ENCODE data around the gene DLD.
A peak's percentile ranks its signal among the peaks of the same experiment; 100 is the strongest.
"Not testable (repeated sequence)": the region's sequence is repeated elsewhere in the genome, so short reads cannot be mapped to it uniquely, and the experiment has no call there.

DLD gene

DNA sequence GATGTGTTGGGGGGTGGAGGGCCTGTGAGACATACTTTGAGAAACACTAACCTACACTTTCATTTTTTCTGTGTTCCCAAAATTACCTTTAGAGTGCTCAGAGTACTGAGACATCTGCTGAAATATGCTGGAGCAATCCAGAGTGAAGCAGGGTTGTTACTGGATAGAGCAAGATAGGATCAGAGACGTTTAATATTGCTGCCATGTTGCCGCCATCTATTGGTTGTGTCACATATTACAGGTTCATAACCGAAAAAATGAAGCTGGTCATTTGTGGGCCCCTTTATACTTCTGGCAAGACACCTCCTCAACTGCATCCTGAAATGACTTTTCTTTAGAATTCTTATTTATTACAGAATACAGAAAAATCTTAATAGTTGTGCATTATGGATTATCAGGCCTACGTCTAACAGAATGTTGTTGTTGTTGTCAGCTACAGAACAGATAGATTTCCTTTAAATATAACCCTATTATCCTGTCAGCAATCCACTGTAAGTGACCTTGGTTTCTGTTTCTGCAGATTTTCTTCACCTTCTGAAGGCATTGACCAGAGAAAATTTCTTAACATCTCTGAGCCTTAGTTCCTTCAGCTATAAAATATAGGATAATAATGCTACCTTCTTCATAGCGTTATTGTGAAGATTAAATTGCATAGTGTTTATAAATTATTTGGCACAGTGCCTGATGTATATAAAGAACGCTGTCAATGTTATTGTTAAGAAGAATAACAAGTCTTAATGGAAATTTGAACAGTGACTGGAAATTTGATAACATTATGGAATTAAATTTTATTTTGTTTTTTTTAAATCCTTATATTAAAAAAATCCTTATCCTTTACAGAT is 16.2 kb upstream of the DLD start:
- peak; percentile 97 for FAIRE-seq

DNA sequence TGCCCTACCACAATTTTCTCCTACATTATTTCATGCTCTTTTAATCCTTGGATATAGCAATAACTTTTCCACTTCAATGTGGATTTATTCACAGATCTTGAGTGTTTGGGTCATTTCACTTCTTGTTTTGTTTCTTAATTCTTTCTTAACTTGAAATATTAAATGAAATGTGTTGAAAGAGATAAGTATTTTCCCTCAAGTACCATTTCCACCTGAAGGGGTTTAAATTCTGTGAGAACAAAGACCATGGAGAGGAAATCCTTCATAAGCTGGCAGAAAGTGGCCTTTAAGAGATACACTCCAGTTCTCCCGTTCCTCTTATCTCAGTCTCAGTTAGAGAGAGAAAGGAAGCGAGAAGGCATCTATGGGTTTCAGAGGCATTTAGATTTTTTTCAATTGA is 14.1 kb upstream of the DLD start:
- FAIRE-seq, result no peak

GRCh38 chr7:107877731-107878382 is 13.1 kb upstream of the DLD start:
- no peak for FAIRE-seq

DNA sequence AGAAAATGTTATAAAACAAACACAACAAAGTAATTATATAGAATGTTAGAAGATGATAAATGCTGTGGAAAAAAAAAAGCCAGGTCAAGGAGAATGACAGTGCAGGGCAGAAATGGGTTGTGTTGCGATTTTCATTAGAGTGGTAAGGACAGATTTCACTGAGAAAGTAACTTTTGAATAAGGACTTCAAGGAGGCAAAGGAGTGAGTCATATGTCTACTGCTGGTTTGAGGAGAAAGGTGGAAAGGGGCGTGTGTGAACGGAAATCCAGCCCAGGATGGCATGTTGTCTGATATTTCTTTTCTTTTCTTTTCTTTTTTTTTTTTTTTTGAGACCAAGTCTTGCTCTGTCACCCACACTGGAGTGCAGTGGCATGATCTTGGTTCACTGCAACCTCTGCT is 12.3 kb upstream of the DLD start:
- FAIRE-seq, result no peak

DNA sequence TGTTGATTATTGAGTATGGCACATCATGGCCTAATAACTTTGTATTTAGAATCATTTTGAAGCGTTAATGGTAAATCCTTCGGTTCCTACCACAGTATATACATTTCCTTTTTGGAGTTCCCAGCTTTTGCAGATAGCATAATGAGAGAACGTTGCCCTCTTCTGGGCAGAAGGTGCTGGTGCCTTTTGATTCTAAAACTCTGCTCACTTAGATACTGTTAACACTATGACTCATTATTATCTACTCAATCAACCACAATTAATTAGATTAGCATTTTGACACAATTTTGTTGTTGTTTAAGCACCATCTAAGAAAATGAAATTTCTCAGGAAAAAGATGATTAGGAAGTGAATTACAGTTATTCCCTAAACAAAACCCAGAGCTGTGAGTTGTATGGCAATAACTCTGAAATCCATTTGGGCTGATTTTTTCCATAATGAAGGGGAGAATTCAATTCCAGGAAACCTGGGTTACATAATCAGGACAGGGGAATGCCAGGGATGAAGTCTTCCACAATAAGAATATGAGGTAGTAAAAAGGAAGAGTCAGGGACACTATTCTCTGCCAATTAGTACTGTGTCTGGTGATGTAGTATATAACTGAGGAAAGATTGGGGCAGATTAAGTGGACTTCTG is 11.5 kb upstream of the DLD start:
- peak; percentile 97 for FAIRE-seq

- FAIRE-seq, result no peak
These were observed 8.2 kb upstream of the DLD start for GRCh38 chr7:107882766-107883165.

- no peak for FAIRE-seq
These were observed 6.7 kb upstream of the DLD start for GRCh38 chr7:107884066-107884818.

- not testable (repeated sequence) for FAIRE-seq
These were observed 3.2 kb upstream of the DLD start for GRCh38 chr7:107887827-107888226.

GRCh38 chr7:107889992-107890391 is 991 bp upstream of the DLD start:
- no peak for FAIRE-seq

GRCh38 chr7:107890493-107890961 is 456 bp upstream of the DLD start:
- no peak for FAIRE-seq

GRCh38 chr7:107891636-107892366 is 818 bp downstream of the DLD start:
- no peak for FAIRE-seq

DNA sequence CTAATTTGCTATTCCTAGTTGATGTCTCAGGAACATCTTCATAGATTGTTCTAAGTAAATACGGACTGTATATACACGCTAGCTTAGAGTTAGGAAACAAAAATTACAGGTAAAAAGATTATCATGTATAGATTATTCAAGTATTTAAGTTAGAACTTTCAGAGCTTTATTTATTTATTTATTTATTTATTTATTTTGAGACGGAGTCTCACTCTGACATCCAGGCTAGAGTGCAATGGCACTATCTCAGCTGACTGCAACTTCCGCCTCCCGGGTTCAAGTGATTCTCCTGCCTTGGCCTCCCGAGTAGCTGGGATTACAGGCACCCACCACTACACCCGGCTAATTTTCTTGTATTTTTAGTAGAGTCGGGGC is 1.4 kb downstream of the DLD start:
- not testable (repeated sequence) for FAIRE-seq

- FAIRE-seq, result peak; percentile 87
These were observed 8.1 kb downstream of the DLD start for GRCh38 chr7:107898997-107899594.

GRCh38 chr7:107900496-107901015 is 9.6 kb downstream of the DLD start:
- no peak for FAIRE-seq

DNA sequence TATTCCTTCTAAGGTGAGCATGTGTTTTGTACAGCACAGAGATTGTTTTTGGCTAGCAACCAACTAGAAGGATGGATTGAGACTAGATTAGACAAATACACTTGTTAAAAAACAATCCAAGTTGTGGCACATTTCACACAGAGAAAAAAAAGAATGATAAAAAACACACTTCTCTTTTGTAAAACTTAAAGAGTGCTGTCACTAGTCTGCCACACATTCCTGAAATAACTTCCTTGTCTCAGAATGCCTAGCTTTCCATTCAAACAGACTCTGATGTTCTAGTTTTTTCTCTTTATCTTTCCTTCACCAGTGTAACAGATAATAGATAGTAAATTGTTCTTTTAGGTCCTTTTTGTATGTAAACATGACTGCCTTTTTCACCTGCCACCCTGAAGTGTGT is 11.4 kb downstream of the DLD start:
- no peak for FAIRE-seq

DNA sequence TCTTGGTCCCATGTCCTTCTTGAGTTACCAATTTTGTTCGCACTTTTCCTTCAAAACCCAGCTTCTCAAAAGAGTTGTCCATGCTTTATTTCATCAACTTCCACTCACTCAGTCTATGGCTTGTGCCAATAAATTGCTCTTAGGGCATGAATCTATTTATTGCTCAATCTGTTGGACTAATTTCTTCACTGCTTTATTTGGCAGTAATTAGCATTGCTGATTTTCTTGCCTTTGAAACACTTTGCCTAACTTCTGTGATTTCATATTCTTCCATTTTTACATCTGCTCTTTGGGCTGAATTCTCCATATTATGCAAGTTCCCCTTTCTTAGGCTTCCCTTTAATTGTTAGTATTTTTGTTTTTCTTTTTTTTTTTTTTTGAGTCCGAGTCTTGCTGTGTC is 16.8 kb downstream of the DLD start:
- FAIRE-seq, result no peak

GRCh38 chr7:107909445-107909844 is 18.5 kb downstream of the DLD start:
- FAIRE-seq, result no peak

GRCh38 chr7:107911981-107912380 is 21.0 kb downstream of the DLD start:
- FAIRE-seq, result no peak

- no peak for FAIRE-seq
These were observed 22.9 kb downstream of the DLD start for GRCh38 chr7:107913851-107914250.

- FAIRE-seq, result no peak
These were observed 23.8 kb downstream of the DLD start for GRCh38 chr7:107914831-107915230.

- FAIRE-seq, result no peak
These were observed 24.6 kb downstream of the DLD start for GRCh38 chr7:107915541-107915940.

Measured in A204.1 (cell line).